OCI-LY1 (cell line): ENCODE data around the gene FAS.

Experiments
- H2AFZ ChIP-seq: fragments of 200-600 bp; sonication (generic), shearing (Covaris generic); 2 replicates; pipeline ENCODE4 v1.6.0; 2014; ENCODE audit warnings: antibody characterized with exemption, mild to moderate bottlenecking, low read length
- H3F3A ChIP-seq: fragments of 200-600 bp; sonication (generic), shearing (Covaris generic); 2 replicates; pipeline ENCODE4 v1.6.0; 2014; ENCODE audit warnings: mild to moderate bottlenecking, antibody characterized with exemption, low read length, moderate library complexity; ENCODE audit not compliant: insufficient read depth
- H3K27ac ChIP-seq: fragments of 200-600 bp; sonication (generic); 2 replicates; pipeline ENCODE4 v1.5.1; 2014; ENCODE audit warnings: low read length, mixed run types, mild to moderate bottlenecking, low read depth; ENCODE audit not compliant: poor library complexity, severe bottlenecking
- H3K27me3 ChIP-seq: fragments of 200-600 bp; sonication (generic); 2 replicates; pipeline ENCODE4 v1.6.0; 2014; ENCODE audit warnings: antibody characterized with exemption, mild to moderate bottlenecking, low read length, moderate library complexity; ENCODE audit not compliant: insufficient read depth
- H3K36me3 ChIP-seq: fragments of 200-600 bp; sonication (generic); 2 replicates; pipeline ENCODE4 v1.6.1; 2014; ENCODE audit warnings: mild to moderate bottlenecking, antibody characterized with exemption, low read length, moderate library complexity, mixed read lengths; ENCODE audit not compliant: insufficient read depth
- H3K4me1 ChIP-seq: fragments of 200-600 bp; sonication (generic); 2 replicates; pipeline ENCODE4 v1.5.1; 2014; ENCODE audit warnings: mild to moderate bottlenecking, low read length, moderate library complexity; ENCODE audit not compliant: insufficient read depth, severe bottlenecking
- H3K4me2 ChIP-seq: fragments of 200-600 bp; sonication (generic), shearing (Covaris generic); 2 replicates; pipeline ENCODE4 v1.6.1; 2014; ENCODE audit warnings: low read length
- H3K4me3 ChIP-seq: fragments of 200-600 bp; sonication (generic); 2 replicates; pipeline ENCODE4 v1.5.1; 2014; ENCODE audit warnings: low read length, low read depth, mild to moderate bottlenecking, mixed read lengths; ENCODE audit not compliant: poor library complexity, severe bottlenecking
- H3K79me2 ChIP-seq: fragments of 200-600 bp; shearing (Covaris generic); 2 replicates; pipeline ENCODE4 v1.6.1; 2016; ENCODE audit warnings: mixed run types, low read length, mixed read lengths; ENCODE audit not compliant: insufficient read depth
- H3K9ac ChIP-seq: fragments of 200-600 bp; sonication (generic), shearing (Covaris generic); 2 replicates; pipeline ENCODE4 v1.6.1; 2014; ENCODE audit warnings: mild to moderate bottlenecking, low read length, mixed read lengths
- H3K9me2 ChIP-seq: fragments of 200-600 bp; sonication (generic), shearing (Covaris generic); 2 replicates; pipeline ENCODE4 v1.6.1; 2014; ENCODE audit warnings: low read depth, mild to moderate bottlenecking, low read length, mixed read lengths
- H3K9me3 ChIP-seq: fragments of 200-600 bp; shearing (Covaris generic); 2 replicates; pipeline ENCODE4 v1.6.1; 2014; ENCODE audit warnings: low read length, mixed read lengths
- H4K20me1 ChIP-seq: fragments of 200-600 bp; sonication (generic), shearing (Covaris generic); 2 replicates; pipeline ENCODE4 v1.6.0; 2016; ENCODE audit warnings: mild to moderate bottlenecking, low read length; ENCODE audit not compliant: insufficient read depth
- CTCF ChIP-seq: fragments of 200-600 bp; sonication (generic), shearing (Covaris generic); IDR thresholded peaks from 2 replicates; pipeline ENCODE4 v1.5.1; 2017; ENCODE audit warnings: mild to moderate bottlenecking, antibody characterized with exemption, low read length, moderate library complexity, mixed read lengths
- EZH2 ChIP-seq: fragments of 200-600 bp; sonication (generic), shearing (Covaris generic); IDR thresholded peaks from 2 replicates; pipeline ENCODE4 v1.8.0; 2017; ENCODE audit warnings: borderline replicate concordance, mixed run types, mild to moderate bottlenecking, antibody characterized with exemption, low read length, moderate library complexity, mixed read lengths

The FAS gene

GRCh38 chr10:88975377-88975720, 15.2 kb upstream of the FAS start:
- H4K20me1 ChIP-seq, result no peaks in the 10 kb centered on the region
- peaks cover 12% of the 10 kb centered on the region for H3K4me1 ChIP-seq
- no peaks in the 10 kb centered on the region for H3K9me3 ChIP-seq
- H3K4me3 ChIP-seq, result peak overlapping the region; percentile 59
- H3K36me3 ChIP-seq, result no peaks in the 10 kb centered on the region
- no peaks in the 10 kb centered on the region for H3K79me2 ChIP-seq
- no peaks in the 10 kb centered on the region for H3K27me3 ChIP-seq
- peak overlapping the region; percentile 79 for H3K4me2 ChIP-seq
- H3K9ac ChIP-seq, result peak overlapping the region; percentile 65
- H2AFZ ChIP-seq, result peak overlapping the region; percentile 64
- TF ChIP-seq EZH2 (no peak), CTCF (no peak)
- H3F3A ChIP-seq, result no peaks in the 10 kb centered on the region
- H3K27ac ChIP-seq, result no peak overlapping the region
- no peaks in the 10 kb centered on the region for H3K9me2 ChIP-seq

- Histone ChIP-seq H3K4me1 (peaks cover 12% of the 10 kb centered on the region), H3K27me3 (no peaks in the 10 kb centered on the region), H3K27ac (no peak overlapping the region), H3K36me3 (no peaks in the 10 kb centered on the region), H3F3A (no peaks in the 10 kb centered on the region), H2AFZ (no peak overlapping the region), H3K9ac (no peak overlapping the region), H3K9me3 (no peaks in the 10 kb centered on the region), H3K4me3 (no peak overlapping the region), H3K4me2 (no peak overlapping the region), H3K79me2 (no peaks in the 10 kb centered on the region), H4K20me1 (no peaks in the 10 kb centered on the region), H3K9me2 (no peaks in the 10 kb centered on the region)
- TF ChIP-seq EZH2, result no peak
- no peak for TF ChIP-seq CTCF
Observed at GRCh38 chr10:88978463-88978862, 12.1 kb upstream of the FAS start.

- Histone ChIP-seq H3K27ac (no peak overlapping the region), H3K9ac (no peak overlapping the region), H3K4me1 (peaks cover 12% of the 10 kb centered on the region), H3K9me2 (no peaks in the 10 kb centered on the region), H3F3A (no peaks in the 10 kb centered on the region), H3K79me2 (no peaks in the 10 kb centered on the region), H3K27me3 (no peaks in the 10 kb centered on the region), H3K9me3 (no peaks in the 10 kb centered on the region), H2AFZ (no peak overlapping the region), H3K4me3 (no peak overlapping the region), H3K4me2 (no peak overlapping the region), H3K36me3 (no peaks in the 10 kb centered on the region), H4K20me1 (no peaks in the 10 kb centered on the region)
- no peak for TF ChIP-seq CTCF
- TF ChIP-seq EZH2, result no peak
Observed at GRCh38 chr10:88979153-88979562, 11.4 kb upstream of the FAS start.
